GM19035 (cell line): ENCODE measurements around the gene CDC16.
"Not testable (repeated sequence)": the region's sequence is repeated elsewhere in the genome, so short reads cannot be mapped to it uniquely, and the experiment has no call there.

Experiments used
- ATAC-seq: cut with Tn5 transposase; IDR thresholded peaks from one replicate; pipeline ENCODE4 v1.9.1; 2021; ENCODE audit not compliant: unreplicated experiment

Gene CDC16

GRCh38 chr13:114227528-114227927 lies 7.2 kb upstream of the CDC16 start:
- ATAC-seq: no peak

GRCh38 chr13:114228176-114228575 lies 6.5 kb upstream of the CDC16 start:
- no peak for ATAC-seq

GRCh38 chr13:114229506-114229905 lies 5.2 kb upstream of the CDC16 start:
- ATAC-seq: no peak

GRCh38 chr13:114230117-114230516 lies 4.6 kb upstream of the CDC16 start:
- ATAC-seq: no peak

GRCh38 chr13:114230575-114230974 lies 4.1 kb upstream of the CDC16 start:
- no peak for ATAC-seq

GRCh38 chr13:114231886-114232285 lies 2.8 kb upstream of the CDC16 start:
- no peak for ATAC-seq

- ATAC-seq: no peak
Measured at GRCh38 chr13:114234266-114234644, 442 bp upstream of the CDC16 start.

- no peak for ATAC-seq
Measured at GRCh38 chr13:114235697-114236096, 1.0 kb downstream of the CDC16 start.

GRCh38 chr13:114236227-114236626 lies 1.5 kb downstream of the CDC16 start:
- ATAC-seq: no peak

GRCh38 chr13:114237415-114238112 lies 2.9 kb downstream of the CDC16 start:
- ATAC-seq: no peak

GRCh38 chr13:114241918-114242317 lies 7.2 kb downstream of the CDC16 start:
- no peak for ATAC-seq

GRCh38 chr13:114243971-114244370 lies 9.3 kb downstream of the CDC16 start:
- no peak for ATAC-seq

GRCh38 chr13:114244637-114245036 lies 9.9 kb downstream of the CDC16 start:
- no peak for ATAC-seq

GRCh38 chr13:114248011-114248410 lies 13.3 kb downstream of the CDC16 start:
- ATAC-seq: no peak

GRCh38 chr13:114249077-114249476 lies 14.4 kb downstream of the CDC16 start:
- ATAC-seq: no peak

- not testable (repeated sequence) for ATAC-seq
Measured at GRCh38 chr13:114251639-114252440, 17.1 kb downstream of the CDC16 start.

- ATAC-seq: no peak
Measured at GRCh38 chr13:114256547-114256946, 21.9 kb downstream of the CDC16 start.

- no peak for ATAC-seq
Measured at GRCh38 chr13:114257014-114257413, 22.3 kb downstream of the CDC16 start.

- no peak for ATAC-seq
Measured at GRCh38 chr13:114258589-114258988, 23.9 kb downstream of the CDC16 start.

GRCh38 chr13:114259374-114259773 lies 24.7 kb downstream of the CDC16 start:
- ATAC-seq: no peak

- ATAC-seq: no peak
Measured at GRCh38 chr13:114259974-114260373, 25.3 kb downstream of the CDC16 start.

GRCh38 chr13:114260814-114261213 lies 26.1 kb downstream of the CDC16 start:
- ATAC-seq: no peak
